ENCODE data around the gene DIABLO. TPM values are rescaled to one million over a fixed set of nuclear protein-coding genes. Genes with fewer than 3 reads are reported as not detected.

Gene DIABLO
- total RNA-seq, 2 experiments from 2014 or later: 51.8 to 52.0 TPM

DNA sequence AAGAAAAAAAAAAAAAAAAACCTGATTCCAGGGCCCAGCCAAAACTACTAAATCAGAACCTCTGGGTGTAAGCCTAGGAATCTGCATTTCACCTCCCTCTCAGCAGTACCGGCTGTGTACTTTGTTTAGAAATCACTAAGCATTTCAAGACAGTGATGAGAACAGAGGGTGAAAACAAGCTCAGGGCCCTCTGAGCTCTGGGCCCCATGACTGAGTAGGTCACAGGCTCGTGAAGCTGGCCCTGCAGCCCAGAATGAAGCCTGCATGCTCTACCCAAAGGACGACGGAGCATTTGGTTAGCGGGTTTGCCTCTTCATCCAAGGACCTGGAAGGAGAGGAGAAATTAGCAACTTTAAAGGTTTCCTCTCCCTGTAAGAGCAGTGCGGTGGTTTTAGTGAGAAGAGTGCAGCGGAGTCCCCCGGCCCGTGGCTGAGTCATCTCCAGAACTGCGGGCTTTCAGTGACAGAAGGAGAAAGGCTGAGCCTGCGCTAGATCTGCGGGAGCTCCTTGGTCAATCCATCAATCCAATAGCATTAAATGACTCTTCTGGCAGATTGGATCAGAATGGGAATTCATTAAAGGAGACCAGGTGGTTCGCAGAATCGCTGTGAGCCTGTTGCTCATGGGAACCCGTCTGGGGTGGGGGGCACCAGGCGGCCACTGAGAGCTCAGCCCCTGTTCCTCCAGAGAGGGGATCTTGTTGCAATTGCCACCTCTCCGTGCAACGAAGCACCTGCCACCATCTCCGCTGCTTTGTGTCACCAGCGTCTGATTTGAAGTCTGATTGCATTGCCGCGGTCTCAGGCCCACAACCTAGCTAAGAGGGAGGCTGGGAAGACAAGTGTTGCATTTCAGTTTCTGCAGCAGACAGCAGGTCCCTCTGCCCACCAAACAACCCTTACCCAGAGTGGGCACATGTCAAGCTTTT lies 59.2 kb downstream of the DIABLO start:
- H3K27me3 Mint-ChIP-seq: peaks cover 19% of the 10 kb centered on the region
- H3K36me3 Mint-ChIP-seq: no peaks in the 10 kb centered on the region
- H3K9me3 Mint-ChIP-seq: no peaks in the 10 kb centered on the region
- POLR2A ChIA-PET: interaction anchor here (0.6 to 1.7 kb wide), 9 partner anchors 16 to 272 kb away, joined by 3 to 7 read pairs (median 4); partner anchors contain the start of genes BCL7A and LRRC43
- peak overlapping the region; percentile 76 for H3K27ac Mint-ChIP-seq
- CTCF ChIA-PET: interaction anchor here (0.8 to 2.0 kb wide), 7 partner anchors 12 to 175 kb away, joined by 3 to 6 read pairs (median 4); no protein-coding TSS in a partner anchor
- intact Hi-C loops (cut with micrococcal nuclease): loop anchor here (2.0 kb wide), 2 partner anchors 30 to 174 kb away; no protein-coding TSS in a partner anchor
- H3K4me1 Mint-ChIP-seq (ENCODE audit: low read depth): peaks cover 20% of the 10 kb centered on the region
- H3K4me3 Mint-ChIP-seq: no peak overlapping the region
- peak; percentile 91 for DNase-seq

- no peak overlapping the region for H3K4me3 Mint-ChIP-seq
- H3K27ac Mint-ChIP-seq: no peak overlapping the region
- H3K4me1 Mint-ChIP-seq (ENCODE audit: low read depth): peaks cover 23% of the 10 kb centered on the region
- intact Hi-C loops (cut with micrococcal nuclease): no loop called here
- ChIA-PET POLR2A (no interaction called here), CTCF (interaction anchor here (0.5 kb wide), 1 partner anchor 168 kb away, joined by 3 read pairs; no protein-coding TSS in a partner anchor)
- DNase-seq: no peak
- H3K27me3 Mint-ChIP-seq: peaks cover 10% of the 10 kb centered on the region
- no peaks in the 10 kb centered on the region for H3K9me3 Mint-ChIP-seq
- no peaks in the 10 kb centered on the region for H3K36me3 Mint-ChIP-seq
These were observed 62.9 kb downstream of the DIABLO start for GRCh38 chr12:122162976-122163375.

DNA sequence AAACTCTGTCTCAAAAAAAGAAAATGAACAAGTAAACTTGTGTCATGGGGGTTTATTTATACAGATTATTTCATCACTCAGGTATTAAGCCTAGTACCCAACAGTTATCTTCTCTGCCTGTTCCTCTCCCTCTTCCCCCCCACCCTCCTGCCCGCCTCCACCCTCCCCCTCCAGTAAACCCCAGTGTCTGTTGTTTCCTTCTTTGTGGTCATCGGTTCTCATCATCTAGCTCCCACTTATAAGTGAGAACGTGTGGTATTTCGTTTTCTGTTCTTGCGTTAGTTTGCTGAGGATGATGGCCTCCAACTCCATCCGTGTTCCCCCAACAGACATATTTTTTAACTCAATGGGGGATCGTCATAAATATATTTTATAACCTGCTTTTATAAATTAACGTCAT lies 64.2 kb downstream of the DIABLO start:
- no peak overlapping the region for H3K27ac Mint-ChIP-seq
- H3K4me1 Mint-ChIP-seq (ENCODE audit: low read depth): peaks cover 13% of the 10 kb centered on the region
- peak; percentile 45 for DNase-seq
- no peak overlapping the region for H3K4me3 Mint-ChIP-seq
- H3K36me3 Mint-ChIP-seq: no peaks in the 10 kb centered on the region
- intact Hi-C loops (cut with micrococcal nuclease): loop anchor here (2.0 kb wide), 1 partner anchor 29 kb away; no protein-coding TSS in a partner anchor
- no peaks in the 10 kb centered on the region for H3K9me3 Mint-ChIP-seq
- peaks cover 5% of the 10 kb centered on the region for H3K27me3 Mint-ChIP-seq
- ChIA-PET POLR2A (no interaction called here), CTCF (interaction anchor here (0.7 to 0.9 kb wide), 2 partner anchors 107 to 539 kb away, joined by 3 to 4 read pairs; no protein-coding TSS in a partner anchor)

DNA sequence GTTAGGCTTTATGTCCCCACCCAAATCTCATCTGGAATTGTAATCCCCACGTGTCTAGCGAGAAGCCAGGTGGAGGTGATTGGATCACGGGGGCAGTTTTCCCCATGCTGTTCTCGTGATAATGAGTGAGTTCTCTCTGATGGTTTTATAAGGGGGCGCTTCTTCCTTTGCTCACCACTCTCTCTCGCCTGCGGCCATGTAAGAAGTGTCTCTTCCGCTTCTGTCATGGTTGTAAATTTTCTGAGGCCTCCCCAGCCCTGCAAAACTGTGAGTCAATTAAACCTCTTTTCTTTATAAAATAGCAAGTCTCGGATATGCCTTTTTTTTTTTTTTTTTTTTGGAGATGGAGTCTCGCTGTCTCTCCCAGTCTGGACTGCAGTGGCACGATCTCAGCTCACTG lies 65.1 kb downstream of the DIABLO start:
- intact Hi-C loops (cut with micrococcal nuclease): loop anchor here (2.0 kb wide), 1 partner anchor 30 kb away; no protein-coding TSS in a partner anchor
- no peak overlapping the region for H3K27ac Mint-ChIP-seq
- DNase-seq: no peak
- peaks cover 10% of the 10 kb centered on the region for H3K4me1 Mint-ChIP-seq (ENCODE audit: low read depth)
- H3K9me3 Mint-ChIP-seq: no peaks in the 10 kb centered on the region
- H3K4me3 Mint-ChIP-seq: no peak overlapping the region
- POLR2A ChIA-PET: no interaction called here
- peaks cover 5% of the 10 kb centered on the region for H3K27me3 Mint-ChIP-seq
- CTCF ChIA-PET: interaction anchor here (0.7 kb wide), 1 partner anchor 538 kb away, joined by 4 read pairs; no protein-coding TSS in a partner anchor
- no peaks in the 10 kb centered on the region for H3K36me3 Mint-ChIP-seq

GRCh38 chr12:122159882-122160281 lies 66.0 kb downstream of the DIABLO start:
- intact Hi-C loops (cut with micrococcal nuclease): loop anchor here (2.0 kb wide), 1 partner anchor 31 kb away; no protein-coding TSS in a partner anchor
- peaks cover 10% of the 10 kb centered on the region for H3K4me1 Mint-ChIP-seq (ENCODE audit: low read depth)
- CTCF ChIA-PET: interaction anchor here (1.6 kb wide), 1 partner anchor 33 kb away, joined by 3 read pairs; no protein-coding TSS in a partner anchor
- no peaks in the 10 kb centered on the region for H3K36me3 Mint-ChIP-seq
- H3K27me3 Mint-ChIP-seq: peaks cover 3% of the 10 kb centered on the region
- no peaks in the 10 kb centered on the region for H3K9me3 Mint-ChIP-seq
- no peak overlapping the region for H3K27ac Mint-ChIP-seq
- H3K4me3 Mint-ChIP-seq: no peak overlapping the region
- DNase-seq: no peak
- POLR2A ChIA-PET: no interaction called here

- peaks cover 10% of the 10 kb centered on the region for H3K4me1 Mint-ChIP-seq (ENCODE audit: low read depth)
- H3K27me3 Mint-ChIP-seq: no peaks in the 10 kb centered on the region
- intact Hi-C loops (cut with micrococcal nuclease): no loop called here
- no peak for DNase-seq
- ChIA-PET CTCF (interaction anchor here (0.6 to 1.6 kb wide), 3 partner anchors 34 to 238 kb away, joined by 3 to 4 read pairs (median 3); no protein-coding TSS in a partner anchor), POLR2A (no interaction called here)
- H3K36me3 Mint-ChIP-seq: no peaks in the 10 kb centered on the region
- H3K4me3 Mint-ChIP-seq: no peak overlapping the region
- H3K27ac Mint-ChIP-seq: no peak overlapping the region
- no peaks in the 10 kb centered on the region for H3K9me3 Mint-ChIP-seq
These were observed 67.1 kb downstream of the DIABLO start for GRCh38 chr12:122158700-122159285.

Other genes starting within 250 kb of the DIABLO start
- gene BCL7A, start 204.2 kb downstream of the DIABLO start, total RNA-seq: 1 to 10 TPM; 3.6 to 4.0 TPM
- gene MLXIP, start 147.3 kb downstream of the DIABLO start, total RNA-seq: 10 to 100 TPM; 17.5 to 19.6 TPM
- gene IL31, start 51.8 kb downstream of the DIABLO start, total RNA-seq: 1 to 10 TPM; 3.8 to 4.0 TPM
- under 1 TPM; 0.41 to 0.76 TPM for gene LRRC43, start 42.9 kb downstream of the DIABLO start, total RNA-seq
- gene B3GNT4, start 22.3 kb downstream of the DIABLO start, total RNA-seq: 1 to 10 TPM; 2.3 to 3.6 TPM
- 10 to 100 TPM; 24.2 to 24.6 TPM for gene VPS33A, start 40.4 kb upstream of the DIABLO start, total RNA-seq
- gene CLIP1, start 196.6 kb upstream of the DIABLO start, total RNA-seq: 10 to 100 TPM; 69.2 to 71.8 TPM